ENCODE measurements around the gene GTF2H4.
"Not testable (repeated sequence)": the region's sequence is repeated elsewhere in the genome, so short reads cannot be mapped to it uniquely, and the experiment has no call there.

GTF2H4 gene

GRCh38 chr6:30870546-30870945 lies 37.5 kb upstream of the GTF2H4 start:
- Mint-ChIP-seq H3K27me3 (ENCODE audit: low read depth, poor library complexity) (peaks cover 12% of the 10 kb centered on the region), H3K27ac (no peak overlapping the region), H3K36me3 (ENCODE audit: low read depth) (peaks cover 15% of the 10 kb centered on the region), H3K9me3 (peaks cover 66% of the 10 kb centered on the region), H3K4me3 (no peak overlapping the region), H3K4me1 (peaks cover 6% of the 10 kb centered on the region)
- no peak for DNase-seq
- no peak for TF ChIP-seq CTCF (IDR thresholded peaks at IDR 0.05)

- no peak for DNase-seq
- H3K4me3 Mint-ChIP-seq = no peak overlapping the region
- H3K27me3 Mint-ChIP-seq (ENCODE audit: low read depth, poor library complexity) = peaks cover 16% of the 10 kb centered on the region
- H3K9me3 Mint-ChIP-seq = peaks cover 66% of the 10 kb centered on the region
- H3K27ac Mint-ChIP-seq = no peak overlapping the region
- TF ChIP-seq CTCF (IDR thresholded peaks at IDR 0.05) = no peak
- H3K36me3 Mint-ChIP-seq (ENCODE audit: low read depth) = peaks cover 15% of the 10 kb centered on the region
- peaks cover 8% of the 10 kb centered on the region for H3K4me1 Mint-ChIP-seq
Observed at GRCh38 chr6:30871592-30872183, 36.3 kb upstream of the GTF2H4 start.

GRCh38 chr6:30873137-30873640 lies 34.8 kb upstream of the GTF2H4 start:
- peaks cover 16% of the 10 kb centered on the region for H3K27me3 Mint-ChIP-seq (ENCODE audit: low read depth, poor library complexity)
- no peak overlapping the region for H3K27ac Mint-ChIP-seq
- H3K9me3 Mint-ChIP-seq = peaks cover 57% of the 10 kb centered on the region
- no peak for DNase-seq
- H3K36me3 Mint-ChIP-seq (ENCODE audit: low read depth) = peaks cover 15% of the 10 kb centered on the region
- H3K4me3 Mint-ChIP-seq = no peak overlapping the region
- TF ChIP-seq CTCF (IDR thresholded peaks at IDR 0.05) = no peak
- peaks cover 19% of the 10 kb centered on the region for H3K4me1 Mint-ChIP-seq

- H3K4me3 Mint-ChIP-seq, DNase-seq, H3K27ac Mint-ChIP-seq: not testable (repeated sequence)
- H3K36me3 Mint-ChIP-seq (ENCODE audit: low read depth) = peaks cover 15% of the 10 kb centered on the region
- peaks cover 22% of the 10 kb centered on the region for H3K27me3 Mint-ChIP-seq (ENCODE audit: low read depth, poor library complexity)
- H3K4me1 Mint-ChIP-seq = peaks cover 25% of the 10 kb centered on the region
- H3K9me3 Mint-ChIP-seq = peaks cover 52% of the 10 kb centered on the region
Observed at GRCh38 chr6:30873795-30874194, 34.2 kb upstream of the GTF2H4 start.

- no peak for TF ChIP-seq CTCF (IDR thresholded peaks at IDR 0.05)
- Mint-ChIP-seq H3K4me1 (peaks cover 38% of the 10 kb centered on the region), H3K27ac (peak overlapping the region; percentile 67), H3K36me3 (ENCODE audit: low read depth) (peaks cover 6% of the 10 kb centered on the region), H3K4me3 (no peak overlapping the region), H3K9me3 (peaks cover 39% of the 10 kb centered on the region), H3K27me3 (ENCODE audit: low read depth, poor library complexity) (peaks cover 16% of the 10 kb centered on the region)
- DNase-seq = no peak
Observed at GRCh38 chr6:30875244-30876038, 32.6 kb upstream of the GTF2H4 start.

GRCh38 chr6:30876039-30876730 lies 31.8 kb upstream of the GTF2H4 start:
- H3K27ac Mint-ChIP-seq = no peak overlapping the region
- H3K4me3 Mint-ChIP-seq = no peak overlapping the region
- no peak for TF ChIP-seq CTCF (IDR thresholded peaks at IDR 0.05)
- H3K27me3 Mint-ChIP-seq (ENCODE audit: low read depth, poor library complexity) = peaks cover 17% of the 10 kb centered on the region
- H3K4me1 Mint-ChIP-seq = peaks cover 45% of the 10 kb centered on the region
- H3K36me3 Mint-ChIP-seq (ENCODE audit: low read depth) = peaks cover 6% of the 10 kb centered on the region
- no peak for DNase-seq
- peaks cover 32% of the 10 kb centered on the region for H3K9me3 Mint-ChIP-seq

Measured in nephron progenitor cell (in vitro differentiated cells).